Activated CD4-positive, alpha-beta T cell treated with anti-CD3 and anti-CD28 coated beads for 4 hours (primary cell): Measurements from ENCODE around the gene KCNQ2.

ENCODE experiments used
- DNase-seq, 2 donors: peaks; one replicate each; pipeline ENCODE4 v3.0.0-alpha.2; 2020

The KCNQ2 gene

DNA sequence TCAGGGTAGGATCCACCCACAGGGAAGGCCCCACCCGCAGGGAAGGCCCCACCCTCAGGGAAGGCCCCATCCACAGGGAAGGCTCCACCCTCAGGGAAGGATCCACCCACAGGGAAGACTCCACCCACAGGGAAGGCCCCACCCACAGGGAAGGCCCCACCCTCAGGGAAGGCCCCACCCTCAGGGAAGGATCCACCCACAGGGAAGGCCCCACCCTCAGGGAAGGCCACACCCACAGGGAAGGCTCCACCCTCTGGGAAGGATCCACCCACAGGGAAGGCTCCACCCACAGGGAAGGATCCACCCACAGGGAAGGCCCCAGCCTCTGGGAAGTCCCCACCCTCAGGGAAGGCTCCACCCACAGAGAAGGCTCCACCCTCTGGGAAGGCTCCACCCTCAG, 40.5 kb downstream of the KCNQ2 start:
- DNase-seq: no peak

DNA sequence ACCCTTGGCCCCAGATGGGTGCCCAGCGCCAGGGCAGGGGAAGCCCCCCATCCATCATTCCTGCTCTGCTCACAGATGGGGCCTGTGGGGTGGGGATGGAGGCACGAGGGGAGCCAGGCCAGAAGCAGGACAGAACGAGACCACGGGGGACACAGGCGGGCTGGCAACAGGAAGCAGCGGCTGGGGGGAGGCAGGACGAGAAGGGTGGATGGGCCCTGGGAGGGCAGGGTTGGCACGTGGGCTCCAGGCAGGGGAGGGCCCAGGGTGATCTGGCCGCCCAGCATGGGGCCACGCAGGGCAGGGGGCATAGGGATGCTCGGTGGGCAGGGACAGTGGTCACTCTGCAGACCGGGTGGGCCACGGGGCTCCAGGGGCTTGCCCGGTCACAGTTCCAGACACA, 41.6 kb downstream of the KCNQ2 start:
- DNase-seq: no peak

DNA sequence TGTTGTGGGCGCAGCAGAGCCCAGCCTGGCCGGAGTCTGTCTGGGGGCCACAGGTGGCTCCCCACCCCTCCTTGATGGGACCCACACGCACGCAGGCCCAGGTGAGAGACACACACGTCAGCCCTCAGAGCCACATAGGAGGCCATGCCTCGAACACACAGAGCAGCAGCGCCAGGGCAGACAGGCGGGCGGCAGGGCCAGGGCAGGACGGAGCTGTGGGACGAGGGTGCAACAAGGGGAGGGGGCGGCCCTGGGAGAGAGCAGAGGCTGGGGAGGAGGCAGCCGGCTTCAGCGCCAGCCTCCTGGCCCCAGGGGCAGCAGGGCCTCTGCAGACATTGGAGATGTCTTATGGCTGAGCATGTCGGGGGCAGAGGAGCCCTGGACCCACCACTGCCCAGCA, 42.5 kb downstream of the KCNQ2 start:
- no peak for DNase-seq

- DNase-seq: no peak
These were observed 43.4 kb downstream of the KCNQ2 start for GRCh38 chr20:63428906-63429575.

DNA sequence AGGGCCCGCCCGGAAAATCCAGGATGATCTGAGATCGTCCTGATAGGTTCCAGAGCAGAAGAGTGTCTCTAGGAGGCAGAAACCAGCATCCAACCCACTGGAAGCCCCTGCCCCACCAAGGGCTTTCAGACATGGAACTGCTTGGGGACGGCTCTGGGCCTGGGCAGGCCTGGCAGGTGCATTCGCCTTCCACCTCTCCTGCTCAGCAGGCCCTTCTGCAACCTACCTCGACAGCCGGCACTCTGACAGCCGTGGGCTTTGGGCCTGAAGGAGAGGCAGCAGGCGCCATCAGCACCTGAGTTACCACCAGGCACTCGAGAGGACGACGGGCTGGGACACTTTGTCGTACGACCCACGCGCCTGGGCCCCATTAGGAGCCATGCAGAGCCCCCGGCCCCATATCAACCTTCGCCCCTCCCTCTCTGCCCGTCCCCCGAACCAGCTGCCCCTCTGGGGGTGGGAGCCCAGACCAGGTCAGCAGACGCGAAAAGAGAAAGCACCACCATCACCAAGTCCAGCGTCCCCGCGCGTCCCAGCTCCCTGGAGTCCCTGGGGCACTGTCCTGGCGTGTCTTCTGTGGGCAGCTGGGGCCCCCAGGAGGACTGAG, 44.6 kb downstream of the KCNQ2 start:
- DNase-seq: no peak

DNA sequence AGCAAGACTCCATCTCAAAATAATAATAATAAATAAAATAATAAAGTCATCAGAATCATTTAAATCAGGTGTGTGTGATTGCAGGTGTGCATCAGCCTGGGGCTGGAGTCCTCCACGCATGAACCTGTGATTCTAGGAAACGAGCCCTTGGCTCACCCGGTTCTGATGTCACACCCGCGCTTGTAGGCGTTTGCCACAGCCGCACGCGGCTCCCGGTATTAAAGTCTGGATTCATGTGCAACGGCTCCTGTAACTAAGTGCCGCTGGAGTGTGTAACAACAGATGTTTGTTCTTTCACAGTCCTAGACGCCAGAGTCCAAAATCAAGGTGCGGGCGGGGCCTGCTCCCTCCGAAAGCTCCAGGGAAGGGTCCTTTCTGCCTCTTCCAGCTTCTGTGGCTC, 45.2 kb downstream of the KCNQ2 start:
- DNase-seq: no peak

DNA sequence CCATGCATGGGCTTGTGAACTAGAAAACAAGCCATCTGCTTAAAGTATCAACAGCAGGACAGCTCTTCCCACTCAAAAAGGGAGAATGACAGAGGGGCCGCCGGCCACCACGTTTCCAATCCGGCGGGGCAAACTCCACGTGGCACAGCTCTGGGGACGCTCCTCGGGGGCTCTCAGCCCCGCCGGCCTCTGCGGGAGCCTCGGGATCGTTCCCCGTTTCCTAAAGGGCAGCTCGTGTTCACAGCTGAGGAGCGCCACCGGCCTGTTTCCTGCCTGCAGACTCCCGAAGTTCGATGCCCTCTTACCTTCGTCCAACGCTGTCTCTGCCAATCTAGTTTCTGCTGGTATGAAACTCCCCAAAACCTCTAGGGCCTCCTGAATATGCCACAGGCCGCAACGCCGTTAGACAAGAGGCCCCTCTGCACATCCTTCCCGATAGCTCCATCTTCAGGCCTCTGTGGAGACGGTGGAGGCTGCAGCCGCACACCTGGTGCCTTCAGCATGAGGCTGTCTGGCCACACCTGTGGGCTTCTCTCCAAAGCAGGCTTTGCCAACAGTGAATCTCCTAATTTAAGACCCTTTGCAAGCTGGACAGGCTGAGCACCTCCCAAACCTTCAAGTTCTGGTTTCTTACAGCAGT, 46.5 kb downstream of the KCNQ2 start:
- DNase-seq: no peak

- no peak for DNase-seq
These were observed 47.8 kb downstream of the KCNQ2 start for GRCh38 chr20:63424613-63425012.

DNA sequence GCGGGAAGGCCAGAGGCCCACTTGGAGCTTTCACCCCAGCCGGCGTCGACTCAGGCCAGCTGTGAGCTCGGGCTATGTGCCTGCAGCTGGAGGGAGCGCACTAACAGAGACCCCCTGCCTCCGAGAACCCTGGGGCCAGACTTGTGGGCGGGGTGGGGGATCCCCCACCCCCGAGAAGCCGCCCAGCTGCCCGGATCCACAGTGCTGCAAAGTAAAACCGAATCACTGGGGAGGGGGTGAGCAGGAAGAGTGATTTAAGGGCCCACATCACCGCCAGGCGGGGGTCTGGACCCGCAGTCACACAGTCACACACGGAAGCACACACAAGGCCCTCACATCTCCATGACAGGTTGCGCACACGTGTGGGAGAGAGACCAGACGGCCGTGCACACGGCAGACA, 48.7 kb downstream of the KCNQ2 start:
- no peak for DNase-seq

DNA sequence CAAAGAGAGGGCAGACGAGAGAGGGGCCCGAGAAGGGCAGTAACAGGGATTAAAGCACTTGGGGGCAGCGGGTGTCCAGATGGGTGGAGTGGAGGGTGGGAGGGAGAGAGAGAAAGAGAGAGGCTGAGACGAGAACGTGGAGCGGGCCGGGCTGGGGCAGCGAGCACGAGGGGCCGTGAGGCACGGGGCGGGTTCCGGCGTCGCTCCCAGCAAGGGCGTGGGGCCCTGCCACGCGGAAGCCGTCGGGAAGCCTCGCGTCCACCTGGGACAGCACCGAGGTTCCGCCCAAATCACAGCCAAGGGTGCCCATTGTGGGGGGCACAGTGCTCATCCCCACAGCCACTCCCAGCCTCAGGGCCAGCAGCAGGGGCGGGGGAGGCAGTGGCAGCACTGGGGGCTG, 49.8 kb downstream of the KCNQ2 start:
- no peak for DNase-seq

- DNase-seq: no peak
These were observed 50.5 kb downstream of the KCNQ2 start for GRCh38 chr20:63421913-63422312.

DNA sequence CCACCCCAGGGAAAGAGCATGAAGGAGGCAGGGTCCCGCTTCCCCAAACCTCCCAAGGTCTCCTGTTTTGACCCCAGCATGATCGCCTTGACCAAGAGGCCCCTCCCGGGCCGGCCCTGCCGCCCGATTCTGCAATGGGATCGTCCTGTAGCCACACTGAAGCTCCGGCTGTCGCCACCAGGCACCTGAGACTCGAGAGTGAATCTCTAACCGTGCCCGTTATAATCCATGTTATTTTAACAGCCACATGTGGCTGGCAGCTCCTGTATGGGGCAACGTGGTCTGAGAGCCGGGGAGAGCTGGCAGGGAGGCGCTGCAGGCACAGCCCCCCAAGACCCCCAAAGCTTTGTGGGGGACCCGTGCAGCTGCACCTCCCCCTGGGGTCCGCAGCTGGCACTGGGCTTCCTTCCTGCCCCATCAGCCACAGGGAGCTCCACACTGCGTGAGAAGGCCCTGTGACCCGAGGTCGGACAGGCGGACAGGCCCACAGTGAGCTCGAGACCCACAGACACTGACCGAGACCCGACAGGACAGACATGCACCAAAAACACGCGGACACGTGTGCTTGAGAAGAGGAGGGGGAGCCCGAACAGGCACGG, 51.3 kb downstream of the KCNQ2 start:
- DNase-seq: no peak

- DNase-seq: no peak
These were observed 51.9 kb downstream of the KCNQ2 start for GRCh38 chr20:63420359-63421093.

DNA sequence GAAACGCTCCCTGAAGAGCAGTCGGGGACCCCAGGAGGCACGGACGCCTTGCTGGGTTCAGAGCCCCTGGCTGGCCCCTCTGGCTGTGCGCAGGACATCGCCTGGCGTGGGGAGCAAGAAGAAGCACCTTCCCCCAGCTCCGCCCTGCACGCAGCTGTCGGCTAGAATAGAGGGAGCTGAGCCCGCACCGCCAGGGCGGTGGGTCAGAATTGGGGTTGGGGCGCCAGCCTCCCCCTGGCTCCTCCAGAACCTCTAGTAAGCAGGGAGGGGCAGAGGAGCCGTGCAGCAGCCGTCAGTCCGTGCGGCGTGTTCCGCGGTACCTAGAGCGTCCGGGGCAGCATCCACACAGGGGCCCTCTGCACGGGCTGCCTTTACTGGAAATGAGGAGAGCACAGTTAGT, 53.2 kb downstream of the KCNQ2 start:
- no peak for DNase-seq

- no peak for DNase-seq
These were observed 53.8 kb downstream of the KCNQ2 start for GRCh38 chr20:63418617-63419016.

GRCh38 chr20:63417738-63418120, 54.7 kb downstream of the KCNQ2 start:
- no peak for DNase-seq

- DNase-seq: no peak
These were observed 55.2 kb downstream of the KCNQ2 start for GRCh38 chr20:63417097-63417737.

- no peak for DNase-seq
These were observed 55.8 kb downstream of the KCNQ2 start for GRCh38 chr20:63416631-63417030.

GRCh38 chr20:63415647-63416391, 56.6 kb downstream of the KCNQ2 start:
- DNase-seq: no peak

GRCh38 chr20:63414720-63415430, 57.6 kb downstream of the KCNQ2 start:
- DNase-seq: no peak

GRCh38 chr20:63413963-63414684, 58.3 kb downstream of the KCNQ2 start:
- DNase-seq: no peak
